Adrenal gland (tissue), 12 donors: ENCODE data around the gene KICS2. TPM values are rescaled to one million over a fixed set of nuclear protein-coding genes. Genes with fewer than 3 reads are reported as not detected.

Source experiments
- DNase-seq, 7 donors: peaks; one replicate each; pipeline ENCODE4 v3.0.0-alpha.2; 2019 to 2020
- H3K27ac ChIP-seq, 5 donors: fragments of 200-600 bp; sonication (generic) in 4 of 5; 1 replicate in 3 of 5; 2 replicates in 2 of 5; pipeline versions ENCODE4 v1.5.1 to v1.8.0; 2016 to 2020; ENCODE audit warnings: mild to moderate bottlenecking in 1 of 5
- H3K27me3 ChIP-seq: fragments of 200-600 bp; 2 replicates; pipeline ENCODE4 v1.8.0; 2021
- H3K36me3 ChIP-seq, 2 donors: fragments of 200-600 bp; replicated peaks in 1 of 2; 1 replicate in 1 of 2; 2 replicates in 1 of 2; pipeline versions ENCODE4 v1.5.1 to v1.8.0; 2018 to 2022
- H3K4me1 ChIP-seq, 2 donors: fragments of 200-600 bp; replicated peaks in 1 of 2; 1 replicate in 1 of 2; 2 replicates in 1 of 2; pipeline versions ENCODE4 v1.5.1 to v1.8.0; 2018 to 2021
- H3K4me3 ChIP-seq, 4 donors: fragments of 200-600 bp; sonication (generic) in 3 of 4; one replicate each; pipeline ENCODE4 v1.5.1; 2016 to 2018
- H3K9me3 ChIP-seq, 3 donors: fragments of 200-600 bp; sonication (generic) in 1 of 3; replicated peaks in 1 of 3; 1 replicate in 2 of 3; 2 replicates in 1 of 3; pipeline versions ENCODE4 v1.5.1 to v1.8.0; 2016 to 2021
- CTCF ChIP-seq, 6 experiments: fragments of 450-650 bp in 4 of 6; fragments of 200-600 bp in 2 of 6; sonication (generic) in 1 of 6; IDR thresholded peaks; 1 replicate in 5 of 6; 2 replicates in 1 of 6; pipeline versions ENCODE4 v1.5.1 to v1.8.0; 2016 to 2021; ENCODE audit warnings: antibody characterized with exemption in 6 of 6, mild to moderate bottlenecking in 2 of 6, moderate library complexity in 1 of 6
- POLR2A ChIP-seq, 2 donors: fragments of 450-650 bp; IDR thresholded peaks; one replicate each; pipeline ENCODE4 v1.6.1; 2017; ENCODE audit warnings: antibody characterized with exemption in 2 of 2, mild to moderate bottlenecking in 2 of 2, moderate library complexity in 1 of 2
- WGBS, 4 donors: extraction: QIAGEN DNeasy Blood & Tissue Kit in 2 of 4; methylation state at CpG; one replicate each; pipeline versions ENCODE4 v1.1.5 to v1.1.7; 2013 to 2017; 5-methylcytosine and 5-hydroxymethylcytosine counted together
- intact Hi-C, 2 donors: fragments of 100-400 bp; cut with DNase I; formaldehyde crosslinking; loops; one replicate each; pipeline versions ENCODE4 v1.14.1 to v1.15.0; 2022 to 2023
- polyA plus RNA-seq, 3 donors: library from polyadenylated mRNA; stranded (reverse); fragments of 200-250 nt in 2 of 3; fragments of 350-450 nt in 1 of 3; fragmentation: Illumina TruSeq in 1 of 3; extraction: RNeasy Lipid Tissue Mini Kit (QIAGEN cat#74804) in 1 of 3; gene quantifications; one replicate each; pipeline ENCODE4 v1.2.3, GENCODE V29; 2013 to 2014
- total RNA-seq, 9 donors: library from RNA; depleted of rRNA in 4 of 9; stranded (reverse); fragments of >200 nt in 4 of 9; fragments of 120-200 nt in 1 of 9; fragmentation: NEBNext Ultra II Directional in 1 of 9; extraction: Animal tissue kit (Norgen Biotek cat#: 25700) in 1 of 9; gene quantifications; one replicate each; pipeline versions ENCODE4 v1.1.0 to v1.2.4, GENCODE V29; 2013 to 2023
- donor health status: healthy with polysubstance abuse.
- donor health status: Bipolar disorder and iron deficiency.
- donor health status: DM: yes; HTN: yes; CAD: no.
- donor health status: DM: no; HTN: no; CAD: no.
- donor health status: DM: no; HTN: no; CAD: no.
- donor health status: DM: yes; HTN: yes; CAD: no.

KICS2 gene
- total and polyA plus RNA-seq, 12 donors = 5.0 to 36.4 (median 12.0) TPM

GRCh38 chr12:64243809-64244208 lies 21.7 kb upstream of the KICS2 start:
- no peak for TF ChIP-seq POLR2A (IDR thresholded peaks at IDR 0.05)
- TF ChIP-seq CTCF (IDR thresholded peaks at IDR 0.05) = no peak
- no peak for DNase-seq
- intact Hi-C loops = no loop called here
- Histone ChIP-seq H3K4me1 (peaks cover 0 to 7% of the 10 kb centered on the region in 2 donors), H3K9me3 (no peaks in the 10 kb centered on the region), H3K4me3 (no peak overlapping the region), H3K27me3 (no peaks in the 10 kb centered on the region), H3K36me3 (no peaks in the 10 kb centered on the region), H3K27ac (no peak overlapping the region)
- 71 to 86% (median 80%) methylated on average over 4 of the region's 4 CpGs for WGBS, 4 donors

GRCh38 chr12:64240781-64241180 lies 18.7 kb upstream of the KICS2 start:
- WGBS, 4 donors = 49 to 69% (median 58%) methylated on average over 3 of the region's 3 CpGs

GRCh38 chr12:64237382-64237781 lies 15.3 kb upstream of the KICS2 start:
- H3K4me3 ChIP-seq = no peak overlapping the region
- peaks cover 0 to 7% of the 10 kb centered on the region in 2 donors for H3K4me1 ChIP-seq
- intact Hi-C loops = loop anchor here in 1 of 2 donors (10.0 kb wide), 1 partner anchor 53 kb away; no protein-coding TSS in a partner anchor
- H3K27ac ChIP-seq = no peak overlapping the region
- no peaks in the 10 kb centered on the region for H3K36me3 ChIP-seq
- H3K27me3 ChIP-seq = no peaks in the 10 kb centered on the region
- TF ChIP-seq CTCF (IDR thresholded peaks at IDR 0.05) (no peak), POLR2A (IDR thresholded peaks at IDR 0.05) (no peak)
- DNase-seq = no peak
- H3K9me3 ChIP-seq = no peaks in the 10 kb centered on the region

More at GRCh38 chr12:64240781-64241180, 18.7 kb upstream of the KICS2 start:
- intact Hi-C loops = no loop called here
- H3K4me3 ChIP-seq = no peak overlapping the region
- peaks cover 0 to 7% of the 10 kb centered on the region in 2 donors for H3K4me1 ChIP-seq
- DNase-seq = peak in 2 of 7 donors; percentile 20 to 22
- TF ChIP-seq POLR2A (IDR thresholded peaks at IDR 0.05) (no peak), CTCF (IDR thresholded peaks at IDR 0.05) (no peak)
- no peak overlapping the region for H3K27ac ChIP-seq
- no peaks in the 10 kb centered on the region for H3K9me3 ChIP-seq
- H3K27me3 ChIP-seq = no peaks in the 10 kb centered on the region
- no peaks in the 10 kb centered on the region for H3K36me3 ChIP-seq

- TF ChIP-seq POLR2A (IDR thresholded peaks at IDR 0.05) (no peak), CTCF (IDR thresholded peaks at IDR 0.05) (no peak)
- no peaks in the 10 kb centered on the region for H3K9me3 ChIP-seq
- no peaks in the 10 kb centered on the region for H3K27me3 ChIP-seq
- H3K36me3 ChIP-seq = no peaks in the 10 kb centered on the region
- H3K4me3 ChIP-seq = no peak overlapping the region
- H3K4me1 ChIP-seq = peaks cover 0 to 7% of the 10 kb centered on the region in 2 donors
- no peak overlapping the region for H3K27ac ChIP-seq
- intact Hi-C loops = loop anchor here in 1 of 2 donors (10.0 kb wide), 1 partner anchor 52 kb away; no protein-coding TSS in a partner anchor
- DNase-seq = no peak
Measured at GRCh38 chr12:64236549-64236948, 14.5 kb upstream of the KICS2 start.
